Astrocyte (in vitro differentiated cells and primary cell): ENCODE measurements around the gene RAP1GAP. TPM values are rescaled to one million over a fixed set of nuclear protein-coding genes. Genes with fewer than 3 reads are reported as not detected.

Source experiments
- DNase-seq: peaks from one replicate; pipeline ENCODE4 v3.0.0-alpha.2; 2010; ENCODE audit warnings: low read depth
- FAIRE-seq: peaks from 2 replicates; lab custom pipeline; 2011; peaks lifted over from hg19 to GRCh38; lab: Jason Lieb, UNC
- H2AFZ ChIP-seq: 2 replicates; pipeline ENCODE4 v1.6.0; 2012; ENCODE audit warnings: low read depth, low read length, inconsistent platforms
- H3K27ac ChIP-seq: 2 replicates; pipeline ENCODE4 v1.5.1; 2011; ENCODE audit warnings: low read depth, low read length, inconsistent platforms
- H3K27me3 ChIP-seq: 2 replicates; pipeline ENCODE4 v1.6.0; 2011; ENCODE audit warnings: low read length, inconsistent platforms; ENCODE audit not compliant: insufficient read depth
- H3K36me3 ChIP-seq: 2 replicates; pipeline ENCODE4 v1.5.1; 2011; ENCODE audit warnings: low read length, inconsistent platforms; ENCODE audit not compliant: insufficient read depth
- H3K4me1 ChIP-seq: 2 replicates; pipeline ENCODE4 v1.5.1; 2011; ENCODE audit warnings: low read length, inconsistent platforms; ENCODE audit not compliant: insufficient read depth
- H3K4me2 ChIP-seq: 2 replicates; pipeline ENCODE4 v1.6.0; 2012; ENCODE audit warnings: low read length, inconsistent platforms
- H3K4me3 ChIP-seq: 2 replicates; pipeline ENCODE4 v1.5.1; 2011; ENCODE audit warnings: low read depth, mild to moderate bottlenecking, low read length, inconsistent platforms; ENCODE audit not compliant: insufficient read depth
- H3K79me2 ChIP-seq: 2 replicates; pipeline ENCODE4 v1.6.0; 2012; ENCODE audit warnings: mild to moderate bottlenecking, low read length, inconsistent platforms; ENCODE audit not compliant: insufficient read depth
- H3K9ac ChIP-seq: 2 replicates; pipeline ENCODE4 v1.6.0; 2012; ENCODE audit warnings: mild to moderate bottlenecking, low read length, inconsistent platforms
- H3K9me3 ChIP-seq: 2 replicates; pipeline ENCODE4 v1.5.1; 2012; ENCODE audit warnings: low read depth, mild to moderate bottlenecking, low read length, inconsistent platforms; ENCODE audit not compliant: insufficient read depth
- H4K20me1 ChIP-seq: 2 replicates; pipeline ENCODE4 v1.6.0; 2012; ENCODE audit warnings: low read length, inconsistent platforms; ENCODE audit not compliant: insufficient read depth
- H3K27ac Mint-ChIP-seq: one replicate; pipeline ENCODE4 v1.8.0; 2021; ENCODE audit warnings: mild to moderate bottlenecking, mixed read lengths; ENCODE audit not compliant: unreplicated experiment
- H3K27me3 Mint-ChIP-seq: one replicate; pipeline ENCODE4 v1.8.0; 2021; ENCODE audit warnings: low read depth, mixed read lengths; ENCODE audit not compliant: unreplicated experiment
- H3K36me3 Mint-ChIP-seq: one replicate; pipeline ENCODE4 v1.8.0; 2021; ENCODE audit warnings: low read depth, mixed read lengths; ENCODE audit not compliant: unreplicated experiment
- H3K4me1 Mint-ChIP-seq: one replicate; pipeline ENCODE4 v1.8.0; 2021; ENCODE audit warnings: low read depth, mixed read lengths; ENCODE audit not compliant: unreplicated experiment
- H3K4me3 Mint-ChIP-seq: one replicate; pipeline ENCODE4 v1.8.0; 2021; ENCODE audit warnings: mild to moderate bottlenecking, moderate library complexity, mixed read lengths; ENCODE audit not compliant: unreplicated experiment
- H3K9me3 Mint-ChIP-seq: one replicate; pipeline ENCODE4 v1.8.0; 2021; ENCODE audit warnings: mild to moderate bottlenecking, mixed read lengths; ENCODE audit not compliant: unreplicated experiment
- EZH2 ChIP-seq: IDR thresholded peaks from 2 replicates; pipeline ENCODE4 v1.6.1; 2012; ENCODE audit warnings: mild to moderate bottlenecking, low read length, inconsistent platforms; ENCODE audit not compliant: insufficient read depth
- total RNA-seq: library from RNA; stranded (reverse); gene quantifications from 2 replicates; pipeline ENCODE4 v1.2.1, GENCODE V29; 2021
- TF ChIP-seq, protein P1 (sequence below): IDR thresholded peaks from 2 replicates; pipeline ENCODE4 v1.5.1; 2011; ENCODE audit warnings: low read depth, mild to moderate bottlenecking, inconsistent platforms, low read length, moderate library complexity; ENCODE audit not compliant: insufficient read depth

The RAP1GAP gene
- total RNA-seq, 1 donor from 2014 or later, result 3.2 TPM

DNA sequence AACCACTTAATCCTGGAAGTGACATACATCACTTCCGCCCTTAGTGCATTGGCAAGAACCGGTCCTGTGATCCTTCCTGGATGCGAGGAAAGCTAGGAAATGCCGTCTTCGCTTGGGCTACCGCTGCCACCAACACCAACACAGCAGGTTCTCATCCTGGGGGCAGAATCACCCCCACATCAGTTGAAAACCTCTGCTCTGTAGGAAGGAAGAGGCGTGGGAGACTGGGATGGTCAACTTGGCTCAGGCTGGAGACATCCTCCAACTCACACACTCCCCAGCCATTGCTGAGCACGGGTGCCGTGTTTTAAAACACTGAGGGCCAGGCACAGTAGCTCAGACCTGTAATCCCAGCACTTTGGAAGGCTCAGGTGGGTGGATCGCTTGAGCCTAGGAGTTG lies 85.1 kb downstream of the RAP1GAP start:
- no peak overlapping the region for H3K4me3 ChIP-seq
- H3K27me3 ChIP-seq, result no peaks in the 10 kb centered on the region
- peaks cover 3% of the 10 kb centered on the region for H3K9me3 ChIP-seq
- H3K4me1 ChIP-seq, result peaks cover 23% of the 10 kb centered on the region
- no peaks in the 10 kb centered on the region for H3K36me3 ChIP-seq
- no peak overlapping the region for H3K27ac ChIP-seq
- FAIRE-seq, result no peak
- no peak for DNase-seq
- no peak for TF ChIP-seq EZH2
- TF ChIP-seq, protein P1, sequence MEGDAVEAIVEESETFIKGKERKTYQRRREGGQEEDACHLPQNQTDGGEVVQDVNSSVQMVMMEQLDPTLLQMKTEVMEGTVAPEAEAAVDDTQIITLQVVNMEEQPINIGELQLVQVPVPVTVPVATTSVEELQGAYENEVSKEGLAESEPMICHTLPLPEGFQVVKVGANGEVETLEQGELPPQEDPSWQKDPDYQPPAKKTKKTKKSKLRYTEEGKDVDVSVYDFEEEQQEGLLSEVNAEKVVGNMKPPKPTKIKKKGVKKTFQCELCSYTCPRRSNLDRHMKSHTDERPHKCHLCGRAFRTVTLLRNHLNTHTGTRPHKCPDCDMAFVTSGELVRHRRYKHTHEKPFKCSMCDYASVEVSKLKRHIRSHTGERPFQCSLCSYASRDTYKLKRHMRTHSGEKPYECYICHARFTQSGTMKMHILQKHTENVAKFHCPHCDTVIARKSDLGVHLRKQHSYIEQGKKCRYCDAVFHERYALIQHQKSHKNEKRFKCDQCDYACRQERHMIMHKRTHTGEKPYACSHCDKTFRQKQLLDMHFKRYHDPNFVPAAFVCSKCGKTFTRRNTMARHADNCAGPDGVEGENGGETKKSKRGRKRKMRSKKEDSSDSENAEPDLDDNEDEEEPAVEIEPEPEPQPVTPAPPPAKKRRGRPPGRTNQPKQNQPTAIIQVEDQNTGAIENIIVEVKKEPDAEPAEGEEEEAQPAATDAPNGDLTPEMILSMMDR, result no peak
- no peak overlapping the region for H3K27ac Mint-ChIP-seq
- H3K9me3 Mint-ChIP-seq, result peaks cover 3% of the 10 kb centered on the region
- H2AFZ ChIP-seq, result no peak overlapping the region
- no peak overlapping the region for H3K4me3 Mint-ChIP-seq
- H4K20me1 ChIP-seq, result no peaks in the 10 kb centered on the region
- no peak overlapping the region for H3K4me2 ChIP-seq
- peaks cover 22% of the 10 kb centered on the region for H3K4me1 Mint-ChIP-seq
- H3K79me2 ChIP-seq, result no peaks in the 10 kb centered on the region
- no peaks in the 10 kb centered on the region for H3K36me3 Mint-ChIP-seq
- H3K9ac ChIP-seq, result no peak overlapping the region
- peaks cover 12% of the 10 kb centered on the region for H3K27me3 Mint-ChIP-seq

DNA sequence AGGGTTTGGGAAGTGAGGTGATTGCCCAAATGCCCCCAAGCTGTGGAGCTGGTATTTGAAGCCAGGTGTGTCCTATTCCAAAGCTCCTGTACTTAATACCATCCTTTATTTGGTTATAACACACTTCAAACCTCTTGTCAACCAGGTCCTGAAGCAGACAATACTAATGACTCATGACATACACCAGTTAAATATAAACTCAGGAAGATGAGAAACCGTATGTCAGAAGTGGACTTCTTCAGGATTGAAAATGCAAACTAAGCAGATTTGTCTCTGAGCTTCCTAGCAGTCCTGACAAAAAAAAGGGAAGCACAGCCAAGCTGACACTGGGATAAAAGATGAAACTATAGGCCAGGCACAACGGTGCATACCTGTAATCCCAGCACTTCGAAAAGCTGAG lies 89.4 kb downstream of the RAP1GAP start:
- Histone ChIP-seq H2AFZ (no peak overlapping the region), H3K27ac (no peak overlapping the region), H3K4me3 (no peak overlapping the region), H3K79me2 (no peaks in the 10 kb centered on the region), H3K27me3 (no peaks in the 10 kb centered on the region), H3K9ac (no peak overlapping the region), H3K36me3 (no peaks in the 10 kb centered on the region), H3K9me3 (peaks cover 3% of the 10 kb centered on the region), H3K4me1 (peaks cover 5% of the 10 kb centered on the region), H3K4me2 (no peak overlapping the region), H4K20me1 (no peaks in the 10 kb centered on the region)
- Mint-ChIP-seq H3K27me3 (peaks cover 6% of the 10 kb centered on the region), H3K36me3 (no peaks in the 10 kb centered on the region), H3K27ac (peak overlapping the region; percentile 62), H3K4me1 (peaks cover 7% of the 10 kb centered on the region), H3K9me3 (no peaks in the 10 kb centered on the region), H3K4me3 (no peak overlapping the region)
- TF ChIP-seq, protein P1, result no peak
- TF ChIP-seq EZH2, result no peak
- FAIRE-seq (no peak), DNase-seq (no peak)

DNA sequence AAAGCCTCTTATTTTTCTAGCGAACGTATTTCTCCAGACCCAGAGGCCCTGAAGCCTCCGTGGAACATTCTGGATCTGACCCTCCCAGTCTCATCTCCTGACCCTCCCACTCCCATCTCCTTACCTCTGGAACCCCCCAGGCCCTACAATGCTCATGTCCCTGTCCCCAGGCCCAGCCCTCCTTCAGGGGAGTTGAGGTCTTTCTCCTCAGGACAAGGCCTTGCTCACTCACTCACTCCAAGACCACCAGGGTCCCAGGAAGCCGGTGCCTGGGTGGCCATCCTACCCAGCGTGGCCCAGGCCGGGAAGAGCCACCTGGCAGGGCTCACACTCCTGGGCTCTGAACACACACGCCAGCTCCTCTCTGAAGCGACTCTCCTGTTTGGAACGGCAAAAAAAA lies 91.2 kb downstream of the RAP1GAP start:
- H3K4me2 ChIP-seq, result no peak overlapping the region
- no peak overlapping the region for H3K27ac ChIP-seq
- no peaks in the 10 kb centered on the region for H3K36me3 ChIP-seq
- Mint-ChIP-seq H3K36me3 (no peaks in the 10 kb centered on the region), H3K9me3 (no peaks in the 10 kb centered on the region), H3K27me3 (peaks cover 6% of the 10 kb centered on the region), H3K4me1 (peaks cover 11% of the 10 kb centered on the region), H3K27ac (no peak overlapping the region), H3K4me3 (no peak overlapping the region)
- H3K4me3 ChIP-seq, result no peak overlapping the region
- H3K9ac ChIP-seq, result no peak overlapping the region
- no peaks in the 10 kb centered on the region for H3K9me3 ChIP-seq
- FAIRE-seq, result no peak
- H3K79me2 ChIP-seq, result no peaks in the 10 kb centered on the region
- no peak overlapping the region for H2AFZ ChIP-seq
- no peaks in the 10 kb centered on the region for H4K20me1 ChIP-seq
- H3K27me3 ChIP-seq, result no peaks in the 10 kb centered on the region
- peaks cover 10% of the 10 kb centered on the region for H3K4me1 ChIP-seq
- TF ChIP-seq, protein P1, result no peak
- TF ChIP-seq EZH2, result no peak
- DNase-seq, result no peak
